ENCODE data around the gene TMEM132C. TPM values are rescaled to one million over a fixed set of nuclear protein-coding genes. Genes with fewer than 3 reads are reported as not detected.

Gene TMEM132C
- total RNA-seq, 2 experiments from 2014 or later = not detected

- no peak for TF ChIP-seq CTCF (conservative IDR thresholded peaks at IDR 0.05; ENCODE audit: low read length)
- TF ChIP-seq EZH2phosphoT487 (IDR thresholded peaks at IDR 0.05; ENCODE audit: borderline replicate concordance, low read depth, low read length) = no peak
- intact Hi-C loops (cut with micrococcal nuclease; ENCODE audit: unreplicated experiment) = no loop called here
- Histone ChIP-seq H3K79me2 (ENCODE audit: insufficient read depth, low read depth, low read length) (no peaks in the 10 kb centered on the region), H3K4me3 (ENCODE audit: low read depth, low read length, poor library complexity, severe bottlenecking) (no peak overlapping the region), H4K20me1 (ENCODE audit: insufficient read depth, low read length) (no peaks in the 10 kb centered on the region), H3K9me2 (ENCODE audit: insufficient read depth, low read length) (no peaks in the 10 kb centered on the region), H3K4me2 (ENCODE audit: low read length) (no peak overlapping the region), H3K27ac (ENCODE audit: low read depth, low read length, poor library complexity, severe bottlenecking) (no peak overlapping the region), H3K4me1 (ENCODE audit: insufficient read depth, low read length, poor library complexity, severe bottlenecking) (no peaks in the 10 kb centered on the region), H2AFZ (ENCODE audit: low read length) (no peak overlapping the region), H3K36me3 (ENCODE audit: insufficient read depth, low read length) (no peaks in the 10 kb centered on the region), H3K9me3 (ENCODE audit: low read length) (no peaks in the 10 kb centered on the region)
- ChIA-PET CTCF (ENCODE audit: unreplicated experiment) (no interaction called here), POLR2A (interaction anchor here (0.6 kb wide), 1 partner anchor 18 kb away, joined by 3 read pairs; no protein-coding TSS in a partner anchor)
- no TSS peak for BruUV-seq (replicated peaks)
- DNase-seq (ENCODE audit: low spot score) = no peak
Observed at GRCh38 chr12:128564956-128565355, 298.0 kb downstream of the TMEM132C start.

- no peak for DNase-seq (ENCODE audit: low spot score)
- intact Hi-C loops (cut with micrococcal nuclease; ENCODE audit: unreplicated experiment) = no loop called here
- H3K27ac ChIP-seq (ENCODE audit: low read depth, low read length, poor library complexity, severe bottlenecking) = no peak overlapping the region
- no peaks in the 10 kb centered on the region for H3K4me1 ChIP-seq (ENCODE audit: insufficient read depth, low read length, poor library complexity, severe bottlenecking)
- H3K9me2 ChIP-seq (ENCODE audit: insufficient read depth, low read length) = no peaks in the 10 kb centered on the region
- no peaks in the 10 kb centered on the region for H4K20me1 ChIP-seq (ENCODE audit: insufficient read depth, low read length)
- H3K4me2 ChIP-seq (ENCODE audit: low read length) = no peak overlapping the region
- ChIA-PET POLR2A (no interaction called here), CTCF (ENCODE audit: unreplicated experiment) (no interaction called here)
- no peak overlapping the region for H3K4me3 ChIP-seq (ENCODE audit: low read depth, low read length, poor library complexity, severe bottlenecking)
- no peak overlapping the region for H2AFZ ChIP-seq (ENCODE audit: low read length)
- H3K79me2 ChIP-seq (ENCODE audit: insufficient read depth, low read depth, low read length) = no peaks in the 10 kb centered on the region
- H3K9me3 ChIP-seq (ENCODE audit: low read length) = peaks cover 9% of the 10 kb centered on the region; the same call in 1 of the 2 replicates
- no peak for TF ChIP-seq EZH2phosphoT487 (IDR thresholded peaks at IDR 0.05; ENCODE audit: borderline replicate concordance, low read depth, low read length)
- no peak for TF ChIP-seq CTCF (conservative IDR thresholded peaks at IDR 0.05; ENCODE audit: low read length)
- BruUV-seq (replicated peaks) = no TSS peak
- H3K36me3 ChIP-seq (ENCODE audit: insufficient read depth, low read length) = no peaks in the 10 kb centered on the region
Observed at GRCh38 chr12:128567730-128568129, 300.8 kb downstream of the TMEM132C start.

DNA sequence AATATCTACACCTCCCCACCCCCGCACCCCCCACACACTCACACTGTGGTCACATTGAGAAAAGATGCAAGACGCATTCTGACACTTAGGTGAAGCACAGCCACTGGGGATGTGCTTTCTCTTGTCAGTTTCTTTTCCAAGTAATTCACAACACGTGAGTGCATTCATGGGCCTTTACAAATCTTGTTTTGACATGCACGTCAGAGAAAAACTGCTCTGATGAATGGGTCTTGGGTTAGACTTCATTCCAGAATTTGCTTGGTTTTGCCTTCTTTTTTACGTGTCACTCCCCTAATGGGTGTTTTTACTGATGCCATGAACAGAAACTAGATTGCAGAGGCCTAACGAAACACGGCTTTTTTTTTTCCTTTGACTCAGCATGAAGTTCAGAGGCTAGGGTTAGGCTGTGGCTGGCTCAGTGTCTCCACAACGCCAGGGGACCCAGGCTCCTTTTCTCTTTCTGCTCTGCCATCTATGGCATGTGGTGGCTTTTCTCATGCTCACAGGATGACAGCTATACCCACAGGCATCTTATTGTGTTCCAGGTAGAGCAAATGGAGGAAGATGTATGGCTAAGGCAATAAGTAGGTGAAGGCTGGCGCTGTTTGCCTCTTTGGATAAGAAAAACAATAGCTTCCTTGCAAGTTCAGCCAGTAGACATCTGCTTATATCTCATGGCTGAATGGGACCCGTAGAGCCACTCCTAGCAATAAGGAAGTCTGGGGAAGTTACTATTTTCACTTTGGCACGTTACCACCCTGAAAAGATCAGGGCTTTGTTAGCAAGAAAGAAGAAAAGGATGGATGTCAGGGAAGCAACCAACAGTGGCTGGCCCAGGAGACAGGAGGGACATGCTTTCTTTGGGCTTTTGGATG is 303.5 kb downstream of the TMEM132C start:
- Histone ChIP-seq H3K4me2 (ENCODE audit: low read length) (no peak overlapping the region), H2AFZ (ENCODE audit: low read length) (no peak overlapping the region), H3K4me1 (ENCODE audit: insufficient read depth, low read length, poor library complexity, severe bottlenecking) (no peaks in the 10 kb centered on the region), H3K9me2 (ENCODE audit: insufficient read depth, low read length) (no peaks in the 10 kb centered on the region), H4K20me1 (ENCODE audit: insufficient read depth, low read length) (no peaks in the 10 kb centered on the region), H3K79me2 (ENCODE audit: insufficient read depth, low read depth, low read length) (no peaks in the 10 kb centered on the region), H3K4me3 (ENCODE audit: low read depth, low read length, poor library complexity, severe bottlenecking) (no peak overlapping the region), H3K9me3 (ENCODE audit: low read length) (peaks cover 9% of the 10 kb centered on the region; the same call in 1 of the 2 replicates), H3K36me3 (ENCODE audit: insufficient read depth, low read length) (no peaks in the 10 kb centered on the region), H3K27ac (ENCODE audit: low read depth, low read length, poor library complexity, severe bottlenecking) (no peak overlapping the region)
- CTCF ChIA-PET (ENCODE audit: unreplicated experiment) = no interaction called here
- intact Hi-C loops (cut with micrococcal nuclease; ENCODE audit: unreplicated experiment) = no loop called here
- no peak for TF ChIP-seq CTCF (conservative IDR thresholded peaks at IDR 0.05; ENCODE audit: low read length)
- no peak for TF ChIP-seq EZH2phosphoT487 (IDR thresholded peaks at IDR 0.05; ENCODE audit: borderline replicate concordance, low read depth, low read length)
- POLR2A ChIA-PET = interaction anchor here (0.7 kb wide), 1 partner anchor 201 kb away, joined by 3 read pairs; no protein-coding TSS in a partner anchor
- DNase-seq (ENCODE audit: low spot score) = no peak
- no TSS peak for BruUV-seq (replicated peaks)

Measured in OCI-LY7 (cell line).